ENCODE measurements around the gene RNF180. TPM values are rescaled to one million over a fixed set of nuclear protein-coding genes. Genes with fewer than 3 reads are reported as not detected.

RNF180 gene
- total RNA-seq, 4 donors from 2014 or later, result 50.5 to 99.0 (median 63.1) TPM

DNA sequence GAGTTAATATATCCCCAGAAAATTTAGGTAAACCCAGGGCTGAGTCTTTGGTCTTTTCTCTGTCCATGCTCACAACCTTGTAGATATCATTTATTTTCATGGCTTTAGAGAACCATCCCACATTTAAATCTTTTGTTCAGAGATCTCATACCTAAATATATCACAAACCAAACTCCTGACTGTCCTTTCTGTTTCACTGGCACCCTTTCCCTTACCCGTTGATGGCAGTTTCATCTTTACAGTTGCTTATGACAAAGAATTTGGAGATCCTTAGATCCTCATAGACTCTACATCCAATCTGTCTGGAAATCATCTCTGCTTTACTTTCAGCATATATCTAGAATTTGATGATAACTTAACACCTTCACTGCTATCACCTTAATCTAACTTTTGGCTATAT, 19.2 kb downstream of the RNF180 start:
- no peaks in the 10 kb centered on the region for H3K9me3 ChIP-seq
- H3K4me1 ChIP-seq, result peaks cover 30 to 42% of the 10 kb centered on the region in 2 donors
- no peak overlapping the region for H3K27ac ChIP-seq
- H3K27me3 ChIP-seq, result no peaks in the 10 kb centered on the region
- H3K4me3 ChIP-seq (replicated peaks in 1 of 3), result no peak overlapping the region
- TF ChIP-seq CTCF (IDR thresholded peaks at IDR 0.05) (no peak), POLR2A (IDR thresholded peaks at IDR 0.05) (no peak)
- no peak for DNase-seq
- H3K36me3 ChIP-seq, result no peaks in the 10 kb centered on the region
- WGBS, 2 donors, result 90 to 92% methylated on average over 1 of the region's 1 CpG
- intact Hi-C loops (cut with DNase I), result no loop called here

GRCh38 chr5:64188776-64189175, 23.1 kb downstream of the RNF180 start:
- WGBS, 2 donors, result 91 to 100% methylated on average over 1 of the region's 1 CpG
- DNase-seq, result no peak
- Histone ChIP-seq H3K27ac (no peak overlapping the region), H3K27me3 (no peaks in the 10 kb centered on the region), H3K4me1 (peaks cover 17 to 29% of the 10 kb centered on the region in 2 donors), H3K9me3 (no peaks in the 10 kb centered on the region), H3K36me3 (no peaks in the 10 kb centered on the region), H3K4me3 (replicated peaks in 1 of 3) (no peak overlapping the region)
- TF ChIP-seq CTCF (IDR thresholded peaks at IDR 0.05), result no peak
- TF ChIP-seq POLR2A (IDR thresholded peaks at IDR 0.05), result no peak
- intact Hi-C loops (cut with DNase I), result no loop called here

DNA sequence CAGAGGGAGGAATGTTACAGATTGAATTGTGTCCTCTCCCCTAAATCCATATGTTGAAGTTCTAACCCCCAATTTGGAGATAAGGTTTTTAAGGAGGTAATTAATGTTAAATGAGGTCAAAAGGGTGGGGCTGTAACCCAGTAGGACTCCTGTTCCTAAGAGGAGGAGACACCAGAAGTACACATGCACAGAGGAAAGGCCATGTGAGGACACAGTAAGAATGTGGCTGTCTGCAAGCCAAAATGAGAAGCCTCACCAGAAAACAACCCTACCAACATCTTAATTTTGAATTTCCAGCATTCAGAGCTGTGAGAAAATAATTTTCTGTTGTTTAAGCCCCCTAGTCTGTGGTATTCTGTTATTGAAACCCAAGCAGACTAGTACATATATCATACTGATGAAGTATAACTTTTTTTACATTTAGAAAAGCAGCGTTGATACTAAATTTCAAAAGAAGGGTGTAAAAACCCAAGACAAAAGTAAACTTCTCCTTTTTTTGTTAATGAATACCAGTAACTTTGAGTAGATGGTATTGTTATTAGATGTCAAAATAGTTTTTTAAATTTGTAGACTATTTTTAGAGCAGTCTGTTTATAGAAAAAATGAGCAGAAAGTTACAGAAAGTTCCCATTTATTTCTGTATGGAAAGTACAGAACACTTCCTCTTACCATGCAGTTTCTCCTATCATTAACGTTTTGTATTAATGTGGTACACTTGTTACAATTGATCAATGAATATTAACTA, 25.1 kb downstream of the RNF180 start:
- Histone ChIP-seq H3K27me3 (no peaks in the 10 kb centered on the region), H3K4me3 (replicated peaks in 1 of 3) (no peak overlapping the region), H3K9me3 (no peaks in the 10 kb centered on the region), H3K27ac (no peak overlapping the region), H3K4me1 (peaks cover 17 to 26% of the 10 kb centered on the region in 2 donors), H3K36me3 (no peaks in the 10 kb centered on the region)
- no peak for TF ChIP-seq CTCF (IDR thresholded peaks at IDR 0.05)
- TF ChIP-seq POLR2A (IDR thresholded peaks at IDR 0.05), result no peak
- WGBS, 2 donors, result 52 to 68% methylated on average over 2 of the region's 2 CpGs
- DNase-seq, result no peak
- intact Hi-C loops (cut with DNase I), result no loop called here

GRCh38 chr5:64195981-64196380, 30.3 kb downstream of the RNF180 start:
- H3K9me3 ChIP-seq, result no peaks in the 10 kb centered on the region
- DNase-seq, result no peak
- 97 to 98% methylated on average over 3 of the region's 3 CpGs for WGBS, 2 donors
- H3K27ac ChIP-seq, result no peak overlapping the region
- TF ChIP-seq CTCF (IDR thresholded peaks at IDR 0.05) (no peak), POLR2A (IDR thresholded peaks at IDR 0.05) (no peak)
- no peaks in the 10 kb centered on the region for H3K27me3 ChIP-seq
- no peak overlapping the region for H3K4me3 ChIP-seq (replicated peaks in 1 of 3)
- intact Hi-C loops (cut with DNase I), result no loop called here
- no peaks in the 10 kb centered on the region for H3K36me3 ChIP-seq
- peaks cover 0 to 3% of the 10 kb centered on the region in 2 donors for H3K4me1 ChIP-seq

DNA sequence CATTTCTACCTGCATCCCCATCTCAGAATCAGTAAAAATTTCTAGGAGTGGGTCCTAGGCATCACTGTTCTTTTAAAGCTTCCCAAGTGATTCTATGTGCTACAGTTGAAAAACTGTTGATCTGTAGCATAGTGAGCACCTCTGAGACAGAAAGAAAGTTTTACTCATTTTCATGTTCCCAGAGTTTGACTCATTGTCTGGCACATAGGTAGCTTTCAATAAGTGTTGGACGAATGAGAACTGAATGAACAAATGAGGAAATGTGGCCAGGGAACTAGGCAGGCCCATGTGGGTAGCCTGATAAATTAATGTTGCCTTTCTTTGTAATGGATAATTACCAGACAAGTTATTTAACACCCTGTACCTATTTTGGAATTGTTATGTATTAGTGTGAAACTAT, 33.8 kb downstream of the RNF180 start:
- Histone ChIP-seq H3K9me3 (no peaks in the 10 kb centered on the region), H3K36me3 (no peaks in the 10 kb centered on the region), H3K4me1 (no peaks in the 10 kb centered on the region), H3K27me3 (no peaks in the 10 kb centered on the region), H3K4me3 (replicated peaks in 1 of 3) (no peak overlapping the region), H3K27ac (no peak overlapping the region)
- intact Hi-C loops (cut with DNase I), result no loop called here
- no peak for DNase-seq
- WGBS, 2 donors, result 38 to 72% methylated on average over 1 of the region's 1 CpG
- TF ChIP-seq CTCF (IDR thresholded peaks at IDR 0.05) (no peak), POLR2A (IDR thresholded peaks at IDR 0.05) (no peak)

Data from thyroid gland (tissue), 4 donors.